Left hindlimb (tissue), 1 donor: ENCODE results near the gene TXNDC17.
"Not testable (repeated sequence)": the region's sequence is repeated elsewhere in the genome, so short reads cannot be mapped to it uniquely, and the experiment has no call there.

Experiments
- DNase-seq: peaks from one replicate; pipeline ENCODE4 v3.0.0-alpha.2; 2018

Gene TXNDC17

DNA sequence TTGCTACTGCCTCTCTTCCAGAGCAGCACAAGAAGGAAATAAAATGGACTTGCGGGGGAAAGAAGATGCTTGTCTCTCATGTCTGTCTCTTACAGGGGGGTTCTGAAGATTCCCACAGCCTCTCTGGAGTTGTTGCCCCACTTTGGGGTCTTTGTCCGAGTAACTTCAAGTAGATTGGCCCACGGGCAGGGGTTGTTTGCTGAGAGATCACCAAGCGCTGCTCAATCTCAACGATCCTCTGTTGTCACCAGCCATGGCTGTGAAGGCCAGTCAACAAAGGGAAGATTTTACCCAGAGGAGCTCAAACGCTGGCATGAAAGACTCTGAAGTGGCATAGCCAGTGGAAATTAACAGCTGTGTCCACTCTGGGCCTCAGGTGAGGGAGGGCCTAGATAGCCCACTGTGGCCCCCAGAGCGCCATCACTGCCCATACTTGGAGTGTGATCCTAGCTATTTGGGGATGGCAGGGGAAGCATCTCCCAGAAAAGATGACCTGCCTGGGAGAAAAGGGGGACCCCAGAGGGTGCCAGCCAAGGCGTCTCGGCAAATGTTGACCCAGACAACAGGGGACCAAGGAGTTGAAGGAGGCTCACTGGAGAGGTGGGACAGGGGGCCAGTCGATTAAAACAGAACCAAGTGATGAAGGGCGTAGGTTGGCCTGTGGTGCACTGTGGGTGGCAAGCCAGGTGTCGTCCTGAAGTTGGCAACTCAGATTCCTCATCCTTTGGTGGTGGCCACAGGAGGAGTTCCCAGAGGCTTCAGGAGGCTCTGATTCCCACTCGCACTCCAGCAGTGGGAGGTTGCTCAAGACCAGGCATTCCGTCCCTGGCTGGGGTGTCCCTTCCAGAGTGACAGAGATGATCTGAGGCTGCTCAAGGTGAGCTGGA is 44.3 kb downstream of the TXNDC17 start:
- DNase-seq: no peak

DNA sequence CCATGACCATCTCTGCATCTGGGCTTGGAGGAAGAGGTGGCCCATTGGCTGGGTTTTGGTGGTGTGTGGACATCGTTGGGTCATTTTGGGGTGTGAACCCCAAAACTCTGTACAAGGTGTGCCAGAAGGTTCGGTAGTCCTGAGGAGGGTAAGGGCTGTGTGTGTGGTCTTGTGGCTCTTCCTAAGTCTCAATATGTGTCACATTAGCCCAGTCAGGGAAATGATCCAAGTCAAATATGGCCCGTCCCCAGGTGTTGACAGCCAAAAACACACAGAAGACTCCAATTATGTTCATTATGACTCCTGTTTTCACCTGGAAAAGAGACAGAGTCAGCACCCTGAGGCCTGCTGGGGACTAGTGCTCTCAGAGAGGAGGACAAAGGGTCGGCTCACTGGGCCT is 45.2 kb downstream of the TXNDC17 start:
- DNase-seq: no peak

DNA sequence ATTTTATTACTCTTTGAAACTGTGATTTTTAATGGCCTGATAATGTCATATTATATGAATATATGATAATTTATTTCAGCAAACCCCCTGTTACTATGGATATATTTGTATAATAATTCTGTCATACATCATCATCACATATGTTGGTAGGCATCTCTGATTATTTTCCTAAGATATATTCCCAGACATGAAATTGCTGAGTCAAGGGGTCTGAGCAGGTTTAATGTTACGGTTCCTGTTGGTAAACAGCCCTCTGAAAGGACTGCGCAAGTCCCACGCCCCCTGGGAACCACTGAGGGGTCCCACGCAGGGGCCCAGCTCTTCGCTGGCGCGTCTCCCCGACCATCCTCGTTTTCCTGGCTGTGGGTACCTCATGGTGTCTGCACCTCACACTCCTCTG is 48.1 kb downstream of the TXNDC17 start:
- no peak for DNase-seq

DNA sequence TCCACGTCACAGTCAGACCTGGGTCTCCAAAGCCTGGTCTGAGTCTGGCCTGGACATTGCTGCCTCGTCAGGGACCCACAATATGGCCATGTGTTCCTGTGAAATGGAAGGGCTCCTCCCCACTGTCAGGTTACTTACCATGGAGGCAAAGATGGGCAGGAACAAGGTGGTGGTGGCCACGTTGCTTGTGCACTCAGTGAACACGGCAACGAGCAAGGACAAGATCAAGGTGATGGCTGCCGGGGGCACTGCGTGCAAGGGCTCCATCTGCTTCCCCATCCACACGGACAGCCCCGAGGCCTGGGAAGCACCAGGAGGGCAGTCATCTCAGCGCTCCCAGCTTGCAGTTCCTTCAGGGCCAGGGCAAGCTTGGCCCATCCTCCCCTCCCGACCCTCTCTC is 49.8 kb downstream of the TXNDC17 start:
- no peak for DNase-seq

DNA sequence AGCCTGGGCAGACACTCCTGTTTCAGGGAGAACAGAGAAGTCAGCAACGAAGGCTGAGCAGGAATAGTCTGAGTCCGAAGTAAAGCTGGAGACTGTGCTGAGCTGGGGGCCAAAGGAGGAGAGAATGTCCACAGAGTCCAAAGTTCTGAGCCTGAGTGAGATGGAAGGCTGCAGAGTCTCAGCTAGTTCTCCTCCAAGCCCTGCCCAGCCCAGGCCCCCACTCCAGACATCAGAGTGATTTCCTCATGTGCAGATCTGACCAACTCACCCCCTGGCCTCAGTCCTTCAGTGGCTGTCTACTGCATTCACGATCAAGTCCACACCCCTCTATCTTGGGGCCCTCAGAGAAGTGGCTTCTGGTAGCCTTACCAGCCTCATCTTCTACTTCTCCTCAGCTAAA is 50.7 kb downstream of the TXNDC17 start:
- no peak for DNase-seq

DNA sequence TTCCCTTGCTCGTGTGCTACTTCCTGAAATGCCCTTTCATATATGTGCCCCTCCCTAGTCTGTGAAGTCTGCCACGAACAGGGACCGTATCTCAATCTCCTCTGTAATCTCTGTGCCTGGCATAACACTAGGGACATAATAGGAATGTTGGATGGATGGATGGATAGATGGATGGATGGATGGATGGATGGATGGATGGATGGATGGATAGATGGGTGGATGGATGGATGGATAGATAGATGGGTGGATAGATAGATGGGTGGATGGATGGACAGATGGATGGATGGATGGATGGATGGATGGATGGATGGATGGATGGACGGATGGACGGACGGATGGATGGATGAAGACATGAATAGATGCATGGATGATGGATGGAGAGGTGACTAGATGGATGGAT is 51.1 kb downstream of the TXNDC17 start:
- DNase-seq: not testable (repeated sequence)
